NCI-H82 treated with DMSO at 0.1 percent for 48 hours (cell line): ENCODE results near the gene PWWP2A.
"Not testable (repeated sequence)": the region's sequence is repeated elsewhere in the genome, so short reads cannot be mapped to it uniquely, and the experiment has no call there.

ENCODE experiments used
- DNase-seq: peaks from one replicate; lab custom pipeline; 2025; ENCODE audit not compliant: unreplicated experiment; lab: John Stamatoyannopoulos, UW

PWWP2A gene

GRCh38 chr5:160081495-160081894 is 37.8 kb downstream of the PWWP2A start:
- no peak for DNase-seq

GRCh38 chr5:160079753-160080152 is 39.5 kb downstream of the PWWP2A start:
- DNase-seq, result no peak

GRCh38 chr5:160076997-160077396 is 42.3 kb downstream of the PWWP2A start:
- DNase-seq, result no peak

- no peak for DNase-seq
These were observed 44.2 kb downstream of the PWWP2A start for GRCh38 chr5:160075073-160075472.

GRCh38 chr5:160071916-160072315 is 47.3 kb downstream of the PWWP2A start:
- DNase-seq, result no peak

GRCh38 chr5:160071516-160071915 is 47.7 kb downstream of the PWWP2A start:
- DNase-seq, result no peak

GRCh38 chr5:160069120-160069519 is 50.1 kb downstream of the PWWP2A start:
- DNase-seq, result not testable (repeated sequence)

GRCh38 chr5:160064995-160065614 is 54.1 kb downstream of the PWWP2A start:
- DNase-seq, result no peak

GRCh38 chr5:160064417-160064810 is 54.8 kb downstream of the PWWP2A start:
- DNase-seq, result no peak

GRCh38 chr5:160061770-160062169 is 57.5 kb downstream of the PWWP2A start:
- DNase-seq, result no peak

GRCh38 chr5:160060001-160060400 is 59.2 kb downstream of the PWWP2A start:
- DNase-seq, result no peak

GRCh38 chr5:160057256-160057655 is 62.0 kb downstream of the PWWP2A start:
- DNase-seq, result no peak

GRCh38 chr5:160054831-160055230 is 64.4 kb downstream of the PWWP2A start:
- DNase-seq, result no peak

- DNase-seq, result no peak
These were observed 65.2 kb downstream of the PWWP2A start for GRCh38 chr5:160054047-160054446.

- no peak for DNase-seq
These were observed 70.2 kb downstream of the PWWP2A start for GRCh38 chr5:160049099-160049498.

GRCh38 chr5:160048131-160048530 is 71.1 kb downstream of the PWWP2A start:
- no peak for DNase-seq

GRCh38 chr5:160047423-160047822 is 71.8 kb downstream of the PWWP2A start:
- DNase-seq, result no peak

GRCh38 chr5:160044967-160045366 is 74.3 kb downstream of the PWWP2A start:
- DNase-seq, result no peak

GRCh38 chr5:160044391-160044804 is 74.9 kb downstream of the PWWP2A start:
- no peak for DNase-seq

GRCh38 chr5:160042671-160043070 is 76.6 kb downstream of the PWWP2A start:
- DNase-seq, result no peak
